Body of pancreas (tissue), 4 donors: ENCODE measurements around the gene ADGRB2.

Source experiments
- CTCF ChIP-seq, 7 experiments: fragments of 450-650 bp in 4 of 7; fragments of 200-600 bp in 3 of 7; sonication (generic) in 3 of 7; IDR thresholded peaks; one replicate each; pipeline ENCODE4 v1.5.1; 2016 to 2019; ENCODE audit warnings: antibody characterized with exemption in 7 of 7
- POLR2A ChIP-seq, 3 donors: fragments of 450-650 bp; IDR thresholded peaks; one replicate each; pipeline ENCODE4 v1.6.1; 2016; ENCODE audit warnings: antibody characterized with exemption in 3 of 3, mild to moderate bottlenecking in 2 of 3

DNA sequence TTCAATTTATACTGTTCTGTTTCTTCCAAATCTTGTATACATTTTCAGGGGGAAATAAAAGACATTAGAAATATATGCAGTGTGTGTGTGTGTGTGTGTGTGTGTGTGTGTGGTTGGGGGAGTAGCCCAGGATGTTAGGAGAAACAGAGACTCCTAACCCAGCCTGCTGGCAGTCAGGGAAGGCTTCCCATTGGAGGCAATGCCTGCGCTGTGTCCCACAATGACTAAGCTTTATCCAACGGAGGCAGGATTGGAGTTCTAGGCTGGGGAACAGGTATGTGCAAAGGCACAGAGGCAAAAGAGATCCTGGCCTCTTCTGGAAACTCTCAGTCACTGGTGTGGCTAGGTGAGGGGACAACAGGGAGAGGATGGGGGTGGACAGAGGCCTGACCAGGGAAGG lies 16.5 kb upstream of the ADGRB2 start:
- TF ChIP-seq CTCF (IDR thresholded peaks at IDR 0.05) (no peak), POLR2A (IDR thresholded peaks at IDR 0.05) (no peak)
